ENCODE data around the gene LENG9. TPM values are rescaled to one million over a fixed set of nuclear protein-coding genes. Genes with fewer than 3 reads are reported as not detected.
A peak's percentile ranks its signal among the peaks of the same experiment; 100 is the strongest.

Gene LENG9
- total and polyA plus RNA-seq, 2 of the 13 experiments (the other 11 are each of a cell fraction or from before 2014, with no cell fraction given), result 0.75 to 2.9 TPM

DNA sequence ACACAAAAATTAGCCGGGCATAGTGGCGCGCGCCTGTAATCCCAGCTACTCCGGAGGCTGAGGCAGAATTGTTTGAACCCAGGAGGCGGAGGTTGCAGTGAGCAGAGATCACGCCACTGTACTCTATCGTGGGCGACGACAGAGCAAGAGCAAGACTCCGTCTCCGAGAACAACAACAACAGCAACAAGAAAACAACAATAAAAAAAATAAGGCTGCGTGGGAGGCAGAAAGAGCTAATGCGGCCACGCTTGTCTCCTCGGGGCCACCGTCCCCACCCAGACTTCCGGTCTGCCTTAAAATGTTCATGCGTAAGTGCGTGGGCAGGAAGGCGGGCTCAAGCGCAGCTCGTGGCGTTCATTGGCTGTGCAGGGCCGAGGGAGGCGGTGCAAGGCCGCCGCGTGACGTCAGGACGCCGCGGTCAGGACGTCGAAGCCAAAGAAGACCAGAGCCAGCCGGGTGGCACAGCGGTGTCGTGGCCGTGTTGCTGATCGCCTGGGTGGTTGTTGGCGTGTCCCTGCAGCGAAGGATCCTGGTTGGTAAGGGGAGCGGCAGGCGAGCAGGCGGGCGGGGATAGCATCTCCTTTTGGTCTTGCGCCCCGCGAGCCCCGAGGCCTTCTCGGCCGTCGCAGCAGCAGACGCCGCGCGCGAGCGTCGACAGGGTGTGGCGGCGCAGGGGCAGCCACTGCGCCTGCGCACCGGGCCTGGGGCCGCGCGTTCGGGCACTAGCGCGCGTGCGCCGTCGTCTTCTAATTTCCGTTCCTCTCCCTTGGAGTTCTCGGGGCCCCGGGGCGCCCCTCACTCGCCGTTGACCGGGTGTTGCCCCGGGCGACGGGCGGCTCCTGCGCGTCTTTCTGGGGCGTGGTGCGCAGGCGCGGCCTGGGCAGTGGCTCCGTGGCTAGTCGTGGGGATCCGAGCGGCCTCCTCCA lies 14.5 kb downstream of the LENG9 start, which contains the start of gene LENG8 (continued):
- TF ChIP-seq, protein P1, sequence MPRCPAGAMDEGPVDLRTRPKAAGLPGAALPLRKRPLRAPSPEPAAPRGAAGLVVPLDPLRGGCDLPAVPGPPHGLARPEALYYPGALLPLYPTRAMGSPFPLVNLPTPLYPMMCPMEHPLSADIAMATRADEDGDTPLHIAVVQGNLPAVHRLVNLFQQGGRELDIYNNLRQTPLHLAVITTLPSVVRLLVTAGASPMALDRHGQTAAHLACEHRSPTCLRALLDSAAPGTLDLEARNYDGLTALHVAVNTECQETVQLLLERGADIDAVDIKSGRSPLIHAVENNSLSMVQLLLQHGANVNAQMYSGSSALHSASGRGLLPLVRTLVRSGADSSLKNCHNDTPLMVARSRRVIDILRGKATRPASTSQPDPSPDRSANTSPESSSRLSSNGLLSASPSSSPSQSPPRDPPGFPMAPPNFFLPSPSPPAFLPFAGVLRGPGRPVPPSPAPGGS (CRISPR knock-in tag; IDR thresholded peaks at IDR 0.05), result peak; percentile 93
- TF ChIP-seq MZF1 (CRISPR knock-in tag; IDR thresholded peaks at IDR 0.05; ENCODE audit: borderline replicate concordance), result peak; percentile 26; the same call in 1 of the 2 replicates
- TF ChIP-seq PLSCR1 (CRISPR knock-in tag; IDR thresholded peaks at IDR 0.05; ENCODE audit: borderline replicate concordance), result 0 out of 2 replicates have a peak, but pooled peaks have one; percentile 76
- no peak for TF ChIP-seq CENPBD1 (CRISPR knock-in tag; IDR thresholded peaks at IDR 0.05; ENCODE audit: borderline replicate concordance, low read depth)
- TF ChIP-seq, protein P2, sequence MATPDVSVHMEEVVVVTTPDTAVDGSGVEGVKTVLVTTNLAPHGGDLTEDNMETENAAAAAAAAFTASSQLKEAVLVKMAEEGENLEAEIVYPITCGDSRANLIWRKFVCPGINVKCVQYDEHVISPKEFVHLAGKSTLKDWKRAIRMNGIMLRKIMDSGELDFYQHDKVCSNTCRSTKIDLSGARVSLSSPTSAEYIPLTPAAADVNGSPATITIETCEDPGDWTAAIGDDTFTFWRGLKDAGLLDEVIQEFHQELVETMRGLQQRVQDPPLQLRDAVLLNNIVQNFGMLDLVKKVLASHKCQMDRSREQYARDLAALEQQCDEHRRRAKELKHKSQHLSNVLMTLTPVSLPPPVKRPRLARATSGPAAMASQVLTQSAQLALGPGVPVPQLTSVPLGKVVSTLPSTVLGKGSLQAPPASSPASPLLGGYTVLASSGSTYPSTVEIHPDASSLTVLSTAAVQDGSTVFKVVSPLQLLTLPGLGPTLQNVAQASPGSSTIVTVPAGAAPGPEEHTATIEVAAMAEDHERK (CRISPR knock-in tag; IDR thresholded peaks at IDR 0.05; ENCODE audit: low read depth), result peak; percentile 98
- no peak for TF ChIP-seq ZNF513 (CRISPR knock-in tag; conservative IDR thresholded peaks at IDR 0.05)
- TF ChIP-seq ZSCAN20 (CRISPR knock-in tag; IDR thresholded peaks at IDR 0.05; ENCODE audit: borderline replicate concordance), result no peak
- TF ChIP-seq ZNF326 (CRISPR knock-in tag; IDR thresholded peaks at IDR 0.05; ENCODE audit: borderline replicate concordance), result no peak
- TF ChIP-seq ZNF160 (CRISPR knock-in tag; IDR thresholded peaks at IDR 0.05), result peak; percentile 74
- no peak for TF ChIP-seq FOSL1 (CRISPR knock-in tag; IDR thresholded peaks at IDR 0.05; ENCODE audit: borderline replicate concordance)
- TF ChIP-seq CC2D1A (CRISPR knock-in tag; IDR thresholded peaks at IDR 0.05), result no peak
- TF ChIP-seq, protein P3, sequence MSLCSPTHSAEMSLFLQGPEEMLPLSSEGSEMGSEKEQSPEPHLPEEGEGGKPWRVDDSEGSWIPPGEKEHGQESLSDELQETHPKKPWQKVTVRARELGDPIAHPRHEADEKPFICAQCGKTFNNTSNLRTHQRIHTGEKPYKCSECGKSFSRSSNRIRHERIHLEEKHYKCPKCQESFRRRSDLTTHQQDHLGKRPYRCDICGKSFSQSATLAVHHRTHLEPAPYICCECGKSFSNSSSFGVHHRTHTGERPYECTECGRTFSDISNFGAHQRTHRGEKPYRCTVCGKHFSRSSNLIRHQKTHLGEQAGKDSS (CRISPR knock-in tag; IDR thresholded peaks at IDR 0.05; ENCODE audit: borderline replicate concordance, low read depth), result peak; percentile 74; the same call in 1 of the 2 replicates
- TF ChIP-seq ZNF780A (CRISPR knock-in tag; IDR thresholded peaks at IDR 0.05), result 0 out of 2 replicates have a peak, but pooled peaks have one; percentile 27
- no peak; the same call in none of the 2 replicates for TF ChIP-seq ESRRA (CRISPR knock-in tag; IDR thresholded peaks at IDR 0.05; ENCODE audit: low read depth)
- no peak for TF ChIP-seq RBM39 (IDR thresholded peaks at IDR 0.05; ENCODE audit: low read depth, low read length, poor library complexity, severe bottlenecking)
- TF ChIP-seq ELF4 (CRISPR knock-in tag; IDR thresholded peaks at IDR 0.05; ENCODE audit: borderline replicate concordance), result peak; percentile 87
- peak; percentile 83 for TF ChIP-seq MYC (CRISPR knock-in tag; IDR thresholded peaks at IDR 0.05; ENCODE audit: borderline replicate concordance)
- TF ChIP-seq MXD1 (CRISPR knock-in tag; IDR thresholded peaks at IDR 0.05), result 0 out of 2 replicates have a peak, but pooled peaks have one; percentile 60
- no peak for TF ChIP-seq SNAPC2 (CRISPR knock-in tag; IDR thresholded peaks at IDR 0.05)

All from HepG2 (cell line).